ENCODE data around the gene PHRF1.

The PHRF1 gene

DNA sequence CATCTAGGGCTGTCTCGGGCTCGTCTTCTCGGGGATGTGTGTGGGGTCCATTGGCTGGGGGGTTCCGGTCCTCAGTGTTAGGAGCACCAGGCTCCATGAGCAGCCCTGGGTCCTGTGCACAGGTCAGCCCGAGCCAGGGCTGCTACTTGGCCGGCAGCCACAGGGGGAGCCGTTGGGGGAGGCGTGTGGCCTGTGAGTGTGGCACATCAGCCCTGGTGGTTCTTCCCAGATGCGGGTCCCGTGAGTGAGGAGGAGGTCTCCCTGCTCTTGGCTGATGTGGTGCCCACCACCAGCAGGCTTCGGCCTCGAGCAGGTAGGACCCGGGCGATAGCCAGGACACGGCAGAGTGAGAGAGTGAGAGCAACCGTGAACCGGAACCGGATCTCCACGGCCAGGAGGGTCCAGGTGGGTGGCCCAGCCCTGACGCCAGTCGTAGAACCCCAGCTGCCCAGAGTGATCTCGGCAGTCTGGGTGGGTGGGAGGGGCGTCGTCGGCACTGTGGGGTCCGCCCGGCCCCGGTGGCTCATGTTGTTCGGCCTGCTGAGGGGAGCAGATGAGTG, 21.0 kb downstream of the PHRF1 start:
- DNase-seq (ENCODE audit: low read depth): no peak

DNA sequence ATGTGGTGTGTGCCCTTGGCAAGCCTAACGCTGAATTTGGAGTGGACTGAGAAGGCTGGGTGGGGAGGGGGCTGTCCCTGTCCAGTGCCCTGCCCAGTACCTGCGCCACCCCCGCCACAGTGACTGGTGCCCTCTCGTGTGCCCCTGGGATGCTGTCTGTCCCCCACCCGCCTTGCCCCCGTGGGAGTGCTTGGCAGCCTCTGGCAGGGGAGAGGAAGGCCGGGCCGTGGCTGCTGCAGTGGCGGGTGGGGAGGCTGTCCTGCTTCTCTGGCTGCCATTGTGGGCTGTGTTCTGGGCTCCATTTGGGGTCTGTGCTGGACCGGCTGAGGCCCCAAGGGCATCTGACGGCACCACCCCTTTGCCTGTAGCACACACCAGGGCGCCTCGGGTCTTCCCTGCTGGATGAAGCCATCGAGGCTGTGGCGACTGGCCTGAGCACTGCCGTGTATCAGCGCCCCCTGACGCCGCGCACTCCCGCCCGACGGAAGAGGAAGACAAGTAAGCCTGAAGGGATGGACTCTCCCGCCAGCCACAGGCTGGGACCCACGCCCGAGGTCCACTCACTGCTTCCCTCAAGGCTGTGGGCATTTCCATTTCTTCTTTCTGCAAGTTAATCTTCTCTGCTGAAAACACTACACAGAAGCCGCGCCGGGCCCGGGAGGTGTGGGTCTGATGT, 21.9 kb downstream of the PHRF1 start:
- no peak for DNase-seq (ENCODE audit: low read depth)

DNA sequence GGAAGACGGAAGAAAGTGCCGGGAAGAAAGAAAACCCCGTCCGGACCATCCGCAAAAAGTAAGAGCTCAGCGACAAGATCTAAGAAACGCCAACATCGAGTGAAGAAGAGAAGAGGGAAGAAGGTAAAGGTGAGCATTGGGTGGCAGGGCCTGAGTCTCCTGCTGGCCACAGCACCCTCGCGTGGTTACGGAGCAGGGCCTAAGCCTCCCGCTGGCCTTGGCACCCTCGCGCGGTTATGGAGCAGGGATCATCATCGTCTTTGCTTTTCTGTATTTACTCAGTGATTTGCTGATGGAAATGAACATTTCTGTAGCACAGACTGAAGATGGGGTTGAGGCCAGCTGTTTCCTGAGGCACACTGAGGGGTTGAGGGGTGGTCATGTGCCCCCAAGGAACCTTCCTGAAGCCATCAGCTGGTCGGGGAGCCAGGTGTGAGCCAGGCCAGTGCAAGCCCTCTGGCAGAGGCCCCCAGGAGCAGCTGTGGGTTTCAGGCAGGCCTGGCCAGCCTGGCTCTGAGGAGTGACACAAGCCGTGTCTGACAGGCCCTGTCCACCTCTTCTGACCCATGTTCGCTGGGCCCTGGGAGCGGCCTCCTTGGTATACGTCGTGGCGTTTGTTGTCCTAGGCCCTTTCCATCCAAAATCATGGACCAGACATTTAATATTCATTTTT, 25.4 kb downstream of the PHRF1 start:
- no peak for DNase-seq (ENCODE audit: low read depth)

DNA sequence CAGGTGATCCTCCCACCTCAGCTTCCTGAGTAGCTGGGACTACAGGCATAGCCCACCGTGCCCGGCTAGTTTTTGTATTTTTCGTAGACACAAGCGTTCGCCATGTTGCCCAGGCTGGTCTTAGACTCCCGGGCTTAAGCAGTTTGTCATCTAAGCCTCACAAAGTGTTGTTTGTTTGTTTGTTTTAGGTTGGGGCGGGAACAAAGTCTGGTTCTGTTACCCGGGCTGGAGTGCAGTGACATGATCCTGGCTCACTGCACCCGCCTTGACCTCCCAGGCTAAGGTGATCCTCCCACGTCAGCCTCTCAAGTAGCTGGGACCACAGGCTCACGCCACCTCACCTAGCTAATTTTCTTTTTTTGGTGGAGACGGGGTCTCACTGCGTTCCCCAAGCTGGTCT, 26.9 kb downstream of the PHRF1 start:
- DNase-seq (ENCODE audit: low read depth): no peak

DNA sequence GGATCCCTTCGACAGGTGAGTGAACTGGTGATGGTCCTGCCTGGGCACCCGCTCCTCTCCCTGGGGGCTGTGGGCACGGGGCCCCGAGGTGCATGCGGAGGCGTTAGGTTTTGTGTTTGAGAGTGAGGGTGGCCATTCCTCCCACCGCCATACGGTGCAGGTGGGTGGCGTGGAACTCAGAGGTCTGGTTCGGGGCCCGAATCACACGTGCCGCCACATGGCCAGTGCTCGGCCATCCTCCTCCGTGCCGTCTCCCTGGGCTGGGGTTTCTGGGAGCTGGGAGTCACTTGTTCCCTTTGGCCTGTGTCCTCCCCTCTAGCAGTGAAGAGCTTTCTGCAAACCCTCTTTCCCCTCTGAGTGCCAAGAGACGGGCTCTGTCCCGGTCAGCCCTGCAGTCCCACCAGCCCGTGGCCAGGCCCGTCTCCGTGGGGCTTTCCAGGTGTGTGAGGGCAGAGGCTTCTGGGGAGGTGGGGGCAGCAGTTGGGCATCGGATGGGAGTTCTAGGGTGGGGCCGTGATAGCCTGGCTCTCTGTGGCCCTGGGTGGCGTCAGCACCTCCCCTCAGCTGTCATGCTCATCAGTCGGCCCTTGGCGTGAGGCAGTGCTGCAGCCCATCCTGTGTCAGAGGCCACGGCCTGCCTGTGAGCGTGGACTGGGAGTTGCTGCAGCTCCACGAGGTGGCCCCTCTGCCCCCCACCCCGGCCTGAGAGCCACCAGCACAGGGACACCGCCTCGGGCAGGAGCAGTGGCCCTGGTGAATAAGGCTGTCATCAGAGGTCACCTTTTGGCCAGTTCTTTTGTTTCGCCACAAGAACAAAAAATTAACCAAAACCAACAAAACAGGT, 29.2 kb downstream of the PHRF1 start:
- DNase-seq (ENCODE audit: low read depth): no peak

DNA sequence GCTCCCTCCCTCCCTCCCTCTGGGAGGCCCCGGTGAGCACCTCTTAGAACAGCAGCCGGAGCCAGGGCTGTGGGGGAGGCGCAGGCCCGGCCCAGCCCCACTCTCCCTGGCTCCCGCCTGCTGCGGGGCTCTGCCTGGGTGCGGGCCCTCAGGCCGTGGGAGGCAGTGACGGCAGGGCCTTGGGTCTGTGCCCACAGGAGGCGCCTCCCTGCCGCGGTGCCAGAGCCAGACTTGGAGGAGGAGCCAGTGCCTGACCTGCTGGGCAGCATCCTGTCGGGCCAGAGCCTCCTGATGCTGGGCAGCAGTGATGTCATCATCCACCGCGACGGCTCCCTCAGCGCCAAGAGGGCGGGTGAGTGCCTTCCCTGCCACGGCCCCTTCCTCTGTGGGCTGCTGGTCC, 30.0 kb downstream of the PHRF1 start:
- no peak for DNase-seq (ENCODE audit: low read depth)

DNA sequence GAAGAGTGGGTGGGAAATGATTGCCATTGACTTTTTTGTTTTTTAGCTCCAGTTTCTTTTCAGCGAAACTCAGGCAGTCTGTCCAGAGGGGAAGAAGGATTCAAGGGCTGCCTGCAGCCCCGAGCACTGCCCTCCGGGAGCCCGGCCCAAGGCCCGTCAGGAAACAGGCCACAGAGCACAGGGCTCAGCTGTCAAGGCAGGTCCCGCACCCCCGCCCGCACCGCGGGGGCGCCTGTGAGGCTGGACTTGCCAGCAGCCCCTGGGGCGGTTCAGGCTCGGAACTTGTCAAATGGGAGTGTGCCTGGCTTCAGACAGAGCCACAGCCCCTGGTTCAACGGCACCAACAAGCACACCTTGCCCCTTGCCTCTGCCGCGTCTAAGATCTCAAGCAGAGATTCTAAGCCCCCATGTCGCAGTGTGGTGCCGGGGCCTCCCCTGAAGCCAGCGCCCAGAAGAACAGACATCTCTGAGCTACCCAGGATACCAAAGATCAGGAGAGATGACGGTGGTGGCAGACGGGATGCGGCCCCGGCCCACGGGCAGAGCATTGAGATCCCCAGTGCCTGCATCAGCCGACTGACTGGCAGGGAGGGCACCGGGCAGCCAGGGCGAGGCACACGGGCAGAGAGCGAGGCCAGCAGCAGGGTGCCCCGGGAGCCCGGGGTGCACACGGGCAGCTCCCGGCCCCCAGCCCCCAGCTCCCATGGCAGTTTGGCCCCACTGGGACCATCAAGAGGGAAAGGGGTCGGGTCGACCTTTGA, 30.9 kb downstream of the PHRF1 start:
- DNase-seq (ENCODE audit: low read depth): no peak

DNA sequence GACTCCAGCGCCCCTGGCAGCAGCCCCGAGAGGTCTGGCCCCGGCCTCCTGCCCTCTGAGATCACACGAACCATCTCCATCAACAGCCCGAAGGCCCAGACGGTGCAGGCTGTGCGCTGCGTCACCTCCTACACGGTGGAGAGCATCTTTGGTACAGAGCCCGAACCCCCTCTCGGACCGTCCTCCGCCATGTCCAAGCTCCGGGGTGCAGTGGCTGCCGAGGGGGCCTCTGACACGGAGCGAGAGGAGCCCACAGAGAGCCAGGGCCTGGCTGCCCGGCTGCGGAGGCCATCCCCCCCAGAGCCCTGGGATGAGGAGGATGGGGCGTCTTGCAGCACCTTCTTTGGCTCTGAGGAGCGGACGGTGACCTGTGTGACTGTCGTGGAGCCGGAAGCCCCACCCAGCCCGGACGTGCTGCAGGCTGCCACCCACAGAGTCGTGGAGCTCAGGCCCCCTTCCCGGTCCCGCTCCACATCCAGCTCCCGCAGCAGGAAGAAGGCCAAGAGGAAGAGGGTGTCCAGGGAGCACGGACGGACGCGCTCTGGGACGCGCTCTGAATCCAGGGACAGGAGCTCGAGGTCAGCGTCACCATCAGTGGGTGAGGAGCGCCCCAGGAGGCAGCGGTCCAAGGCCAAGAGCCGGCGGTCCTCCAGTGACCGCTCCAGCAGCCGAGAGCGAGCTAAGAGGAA, 31.8 kb downstream of the PHRF1 start:
- DNase-seq (ENCODE audit: low read depth): no peak

DNA sequence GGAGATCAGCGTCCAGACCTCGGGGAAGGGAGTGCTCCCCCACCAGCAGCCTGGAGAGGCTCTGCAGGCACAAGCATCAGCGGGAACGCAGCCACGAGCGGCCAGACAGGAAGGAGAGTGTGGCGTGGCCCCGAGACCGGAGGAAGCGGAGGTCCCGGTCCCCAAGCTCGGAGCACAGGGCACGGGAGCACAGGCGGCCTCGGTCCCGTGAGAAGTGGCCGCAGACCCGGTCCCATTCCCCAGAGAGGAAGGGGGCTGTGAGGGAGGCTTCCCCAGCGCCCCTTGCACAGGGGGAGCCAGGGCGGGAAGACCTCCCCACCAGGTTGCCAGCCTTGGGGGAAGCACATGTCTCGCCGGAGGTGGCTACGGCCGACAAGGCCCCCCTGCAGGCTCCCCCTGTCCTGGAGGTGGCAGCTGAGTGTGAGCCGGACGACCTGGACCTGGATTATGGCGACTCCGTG, 32.6 kb downstream of the PHRF1 start:
- no peak for DNase-seq (ENCODE audit: low read depth)

DNA sequence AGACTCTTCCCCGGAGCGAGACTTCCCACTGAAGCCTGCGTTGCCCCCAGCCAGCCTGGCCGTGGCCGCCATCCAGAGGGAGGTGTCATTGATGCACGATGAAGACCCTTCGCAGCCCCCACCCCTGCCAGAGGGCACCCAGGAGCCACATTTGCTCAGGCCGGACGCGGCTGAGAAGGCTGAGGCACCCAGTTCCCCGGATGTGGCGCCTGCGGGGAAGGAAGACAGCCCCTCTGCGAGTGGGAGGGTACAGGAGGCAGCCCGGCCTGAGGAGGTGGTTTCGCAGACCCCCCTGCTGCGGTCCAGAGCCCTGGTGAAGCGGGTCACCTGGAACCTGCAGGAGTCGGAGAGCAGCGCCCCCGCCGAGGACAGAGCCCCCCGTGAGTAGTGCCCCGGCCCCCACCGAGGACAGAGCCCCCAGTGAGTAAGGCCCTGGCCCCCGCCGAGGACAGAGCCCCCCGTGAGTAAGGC, 33.1 kb downstream of the PHRF1 start:
- DNase-seq (ENCODE audit: low read depth): no peak

DNA sequence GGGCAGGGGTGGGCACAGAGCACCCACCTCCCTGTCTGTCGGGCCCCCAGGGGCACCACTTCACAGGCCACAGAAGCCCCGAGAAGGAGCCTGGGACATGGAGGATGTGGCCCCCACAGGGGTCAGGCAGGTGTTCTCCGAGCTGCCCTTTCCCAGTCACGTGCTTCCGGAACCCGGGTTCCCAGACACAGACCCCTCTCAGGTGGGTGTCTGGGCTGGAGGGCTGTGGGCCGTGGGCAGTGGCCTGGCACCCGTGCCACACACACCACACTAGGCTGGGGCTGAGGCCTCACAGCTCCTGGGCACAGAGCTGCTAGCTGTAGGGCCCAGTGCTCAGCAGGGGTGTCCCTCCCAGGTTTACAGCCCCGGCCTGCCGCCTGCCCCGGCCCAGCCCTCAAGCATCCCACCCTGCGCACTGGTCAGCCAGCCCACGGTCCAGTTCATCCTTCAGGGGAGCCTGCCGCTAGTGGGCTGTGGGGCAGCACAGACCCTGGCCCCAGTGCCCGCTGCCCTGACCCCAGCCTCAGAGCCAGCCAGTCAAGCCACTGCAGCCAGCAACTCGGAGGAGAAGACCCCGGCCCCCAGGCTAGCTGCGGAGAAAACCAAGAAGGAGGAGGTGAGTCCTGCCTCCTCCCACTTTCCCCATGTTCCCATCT, 34.0 kb downstream of the PHRF1 start:
- DNase-seq (ENCODE audit: low read depth): no peak

DNA sequence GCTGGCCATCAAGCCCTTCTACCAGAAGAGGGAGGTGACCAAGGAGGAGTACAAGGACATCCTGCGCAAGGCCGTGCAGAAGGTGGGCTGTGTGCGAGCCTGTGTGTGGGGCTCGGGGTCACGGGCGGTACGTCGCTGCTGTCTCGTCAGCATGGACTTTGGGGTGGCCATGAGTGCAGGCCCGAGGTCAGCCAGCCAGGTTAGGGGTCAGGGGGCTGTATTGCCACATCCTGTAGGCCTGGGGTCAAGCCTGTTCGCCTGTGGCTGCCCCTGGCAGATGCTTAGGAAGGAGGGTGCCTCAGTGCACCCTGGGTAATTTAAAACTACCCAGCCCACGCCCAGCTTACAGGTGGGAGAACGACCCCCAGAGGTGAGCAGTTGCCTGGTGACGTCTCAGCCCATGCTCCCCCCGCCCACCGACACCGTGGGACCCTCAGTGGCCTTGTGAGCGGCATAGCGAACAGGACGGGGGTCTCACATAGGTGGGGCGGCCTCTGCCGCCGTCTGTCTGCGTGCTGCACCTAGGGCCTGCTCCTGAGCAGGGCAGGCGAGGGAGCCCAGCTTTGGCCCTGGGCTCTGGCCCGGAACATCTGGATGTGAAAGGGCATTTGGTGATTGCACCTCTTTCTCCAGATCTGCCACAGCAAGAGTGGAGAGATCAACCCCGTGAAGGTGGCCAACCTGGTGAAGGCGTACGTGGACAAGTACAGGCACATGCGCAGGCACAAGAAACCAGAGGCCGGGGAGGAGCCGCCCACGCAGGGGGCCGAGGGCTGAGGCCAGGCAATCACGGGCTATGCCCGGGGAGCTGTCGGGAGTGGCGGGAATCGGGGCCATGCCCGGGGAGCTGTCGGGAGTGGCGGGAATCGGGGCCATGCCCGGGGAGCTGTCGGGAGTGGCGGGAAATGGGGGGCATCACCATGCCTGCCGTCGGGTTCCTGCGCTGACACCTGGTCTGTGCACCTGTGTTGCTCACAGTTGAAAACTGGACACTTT, 35.0 kb downstream of the PHRF1 start:
- DNase-seq (ENCODE audit: low read depth): no peak

DNA sequence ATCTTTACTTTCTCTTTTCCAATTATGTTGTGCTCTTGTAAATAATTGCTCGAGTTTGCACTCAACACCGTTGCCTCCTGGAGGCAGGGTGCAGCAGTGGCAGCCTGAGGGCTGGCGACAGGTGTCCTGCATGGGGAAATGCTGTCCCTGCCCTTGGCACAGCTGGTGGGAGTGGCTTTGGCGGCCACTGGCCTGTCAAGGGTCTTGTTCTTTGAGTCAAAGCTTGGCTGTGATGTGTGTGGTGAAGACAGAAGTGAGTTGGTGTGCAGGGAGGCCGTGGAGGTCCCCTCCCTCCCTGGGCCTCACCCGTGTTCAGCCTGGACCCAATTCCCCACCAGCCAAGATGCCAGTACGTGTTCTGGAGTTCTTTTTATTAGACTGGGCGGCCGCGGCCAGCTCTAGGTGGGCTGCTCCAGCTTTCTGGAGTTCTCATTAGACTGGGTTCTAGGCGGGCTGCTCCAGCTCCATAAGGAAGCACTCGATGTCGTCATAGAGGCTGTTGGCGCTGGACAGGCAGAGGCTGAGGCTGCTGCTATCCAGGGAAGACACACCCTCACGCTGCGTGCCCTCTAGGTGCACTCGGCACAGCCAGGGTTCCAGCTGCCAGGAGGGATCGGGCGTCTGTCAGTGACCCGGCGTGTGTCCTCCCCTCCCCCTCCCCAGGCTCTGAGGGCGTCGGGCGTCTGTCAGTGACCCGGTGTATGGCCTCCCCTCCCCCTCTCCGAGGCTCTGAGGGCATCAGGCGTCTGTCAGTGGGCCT, 36.1 kb downstream of the PHRF1 start:
- no peak for DNase-seq (ENCODE audit: low read depth)

DNA sequence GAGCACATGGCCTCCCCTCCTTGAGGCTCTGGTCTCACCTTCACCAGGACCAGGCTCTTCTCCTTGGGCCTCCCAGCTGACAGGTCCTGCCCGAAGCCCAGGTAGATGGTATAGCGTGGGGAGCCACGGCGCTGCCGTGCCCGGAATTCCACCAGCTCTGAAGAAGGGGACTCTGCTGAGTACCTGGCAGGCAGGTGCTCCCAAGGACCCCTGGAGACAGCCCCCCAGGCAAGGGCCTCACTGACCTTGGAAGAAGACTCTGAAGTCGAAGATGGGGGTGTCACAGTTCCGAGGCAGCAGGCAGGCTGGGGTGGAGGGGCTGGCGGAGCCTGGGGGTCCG, 36.7 kb downstream of the PHRF1 start:
- DNase-seq (ENCODE audit: low read depth): no peak

DNA sequence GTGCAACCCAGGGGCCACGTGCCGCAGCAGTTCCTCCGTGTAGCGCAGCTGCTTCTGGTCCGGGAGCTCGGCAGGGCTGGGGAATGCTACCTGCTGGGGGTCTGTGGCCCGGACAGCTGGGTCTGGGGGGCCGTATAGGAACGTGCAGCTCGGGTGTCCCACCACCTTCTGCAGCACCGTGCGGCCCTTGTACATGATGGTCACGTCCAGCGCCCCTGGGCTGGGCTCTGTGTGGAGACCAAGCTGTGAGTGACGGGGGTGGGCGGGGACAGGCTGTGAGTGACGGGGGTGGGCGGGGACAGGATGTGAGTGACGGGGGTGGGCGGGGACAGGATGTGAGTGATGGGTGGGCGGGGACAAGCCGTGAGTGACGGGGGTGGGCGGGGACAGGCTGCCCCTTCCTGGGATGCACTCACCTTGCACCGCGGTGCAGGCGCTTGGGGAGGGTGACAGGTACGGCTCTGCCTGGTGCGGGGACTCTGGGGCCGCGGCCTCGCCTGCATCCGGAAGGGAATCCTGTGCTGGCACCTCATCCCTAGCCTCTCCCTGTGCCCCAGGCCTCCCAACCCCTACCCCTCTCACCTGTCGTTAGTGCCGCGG, 37.2 kb downstream of the PHRF1 start:
- DNase-seq (ENCODE audit: low read depth): no peak

DNA sequence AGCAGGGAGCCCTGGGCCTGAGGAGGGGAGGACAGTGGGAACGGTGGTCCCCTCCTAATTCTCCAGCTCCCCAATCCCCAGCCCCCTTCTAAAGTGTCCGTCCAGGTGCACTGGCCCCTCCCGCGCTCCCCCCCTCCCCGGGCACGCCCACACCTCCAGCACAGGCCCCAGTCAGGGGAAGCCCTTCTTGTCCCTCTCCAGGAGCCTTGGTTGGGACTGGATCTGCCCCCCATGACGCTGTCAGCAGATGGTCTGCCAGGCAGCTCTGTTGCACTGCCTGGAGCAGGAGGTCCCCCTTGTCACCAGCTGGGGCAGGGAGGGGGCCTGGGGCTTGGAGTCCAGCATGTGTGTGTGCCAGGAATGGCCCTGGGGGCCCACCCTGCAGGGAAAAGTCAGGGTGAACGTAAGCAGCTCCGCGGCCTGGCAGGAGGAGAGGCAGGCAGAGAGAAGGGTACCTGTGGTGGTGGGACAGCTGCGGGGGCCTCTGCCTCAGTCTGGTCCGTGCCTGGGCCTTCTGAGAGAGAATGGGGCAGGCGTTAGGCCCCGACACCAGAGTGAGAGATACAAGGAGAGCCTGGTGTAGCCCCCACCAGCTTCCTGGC, 37.9 kb downstream of the PHRF1 start:
- no peak for DNase-seq (ENCODE audit: low read depth)

DNA sequence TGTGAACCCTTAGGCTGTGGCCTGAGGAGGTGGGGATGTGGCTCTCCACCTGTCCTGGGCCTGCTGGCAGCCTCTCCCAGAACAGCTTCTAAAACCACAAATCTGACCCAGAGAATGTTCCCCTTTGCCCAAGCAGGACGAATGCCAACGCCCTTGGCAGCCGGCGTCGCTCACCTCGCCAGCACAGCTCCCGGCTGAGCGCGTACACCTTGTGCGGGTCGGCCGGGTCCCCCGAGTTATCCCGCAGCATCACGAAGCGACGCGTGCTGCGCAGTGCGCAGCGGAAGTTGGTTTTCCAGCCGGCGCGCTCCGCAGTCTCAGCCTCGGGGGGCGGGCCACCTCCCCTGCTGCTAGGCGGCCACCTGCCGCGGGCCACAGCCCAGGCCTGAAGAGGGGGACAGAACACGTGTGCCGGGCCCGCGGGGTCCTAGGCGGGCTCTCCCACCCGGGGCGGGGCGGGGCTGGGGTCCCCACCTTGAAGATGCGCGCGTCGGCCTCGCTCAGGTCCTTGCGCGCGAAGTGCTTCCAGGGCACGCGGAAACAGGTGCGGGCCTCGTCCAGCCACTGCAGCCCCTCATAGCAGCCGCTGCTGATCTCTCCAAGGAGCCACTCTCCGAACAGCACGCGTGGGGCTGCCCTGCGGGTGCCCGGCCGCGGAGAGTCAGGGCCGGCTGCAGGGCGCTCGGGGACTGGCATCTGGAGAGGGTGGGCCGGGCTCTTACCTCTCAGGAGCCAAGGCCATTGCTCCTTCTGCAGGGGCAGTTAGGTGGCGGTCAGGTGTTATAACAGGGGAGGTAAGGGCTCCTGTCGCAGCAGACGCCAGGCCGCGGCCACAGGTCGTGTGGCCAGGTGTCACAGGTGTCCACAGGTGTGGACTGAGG, 38.6 kb downstream of the PHRF1 start:
- DNase-seq (ENCODE audit: low read depth): no peak

Data from GM04503 (cell line).